CD8-positive, alpha-beta memory T cell (primary cell): Measurements from ENCODE around the gene CD9. TPM values are rescaled to one million over a fixed set of nuclear protein-coding genes. Genes with fewer than 3 reads are reported as not detected.
A peak's percentile ranks its signal among the peaks of the same experiment; 100 is the strongest.

Experiments
- CTCF ChIA-PET: fragments of 350-600 bp; sonication (Branson Sonifier 250); formaldehyde crosslinking; loops from one replicate; lab custom pipeline; 2021; ENCODE audit warnings: antibody characterized with exemption; lab: Charles Lee
- POLR2A ChIA-PET: fragments of 350-600 bp; sonication (Branson Sonifier 250); formaldehyde crosslinking; loops from one replicate; lab custom pipeline; 2021; ENCODE audit warnings: antibody characterized with exemption; lab: Charles Lee
- DNase-seq, 5 donors: peaks; one replicate each; pipeline versions ENCODE4 v3.0.0 to v3.0.0-alpha.2; 2020 to 2022; ENCODE audit warnings: mixed read lengths in 1 of 5
- H3K27ac ChIP-seq: one replicate; pipeline ENCODE4 v1.7.0; 2013; ENCODE audit warnings: low read depth, mild to moderate bottlenecking, low read length, moderate library complexity
- H3K27me3 ChIP-seq: 2 replicates; pipeline ENCODE4 v1.7.0; 2013; ENCODE audit warnings: low read length, mild to moderate bottlenecking; ENCODE audit not compliant: insufficient read depth, poor library complexity, severe bottlenecking
- H3K36me3 ChIP-seq: 2 replicates; pipeline ENCODE4 v1.7.0; 2013; ENCODE audit warnings: mild to moderate bottlenecking, low read length, moderate library complexity; ENCODE audit not compliant: insufficient read depth
- H3K4me1 ChIP-seq: 2 replicates; pipeline ENCODE4 v1.7.0; 2013; ENCODE audit warnings: mild to moderate bottlenecking, low read length, moderate library complexity; ENCODE audit not compliant: insufficient read depth
- H3K4me3 ChIP-seq: 2 replicates; pipeline ENCODE4 v1.7.0; 2013; ENCODE audit warnings: mild to moderate bottlenecking, low read length
- H3K9me3 ChIP-seq: 2 replicates; pipeline ENCODE4 v1.7.0; 2013; ENCODE audit warnings: mild to moderate bottlenecking, low read length
- H3K27ac Mint-ChIP-seq, 8 donors: one replicate each; pipeline ENCODE4 v1.8.0; 2020 to 2021; ENCODE audit warnings: mixed read lengths in 8 of 8, mild to moderate bottlenecking in 6 of 8, inconsistent platforms in 3 of 8, moderate library complexity in 3 of 8
- H3K27me3 Mint-ChIP-seq, 2 donors: one replicate each; pipeline ENCODE4 v1.8.0; 2020 to 2021; ENCODE audit warnings: mixed read lengths in 2 of 2, mild to moderate bottlenecking in 1 of 2, moderate library complexity in 1 of 2
- H3K36me3 Mint-ChIP-seq, 3 donors: one replicate each; pipeline ENCODE4 v1.8.0; 2020 to 2021; ENCODE audit warnings: mixed read lengths in 3 of 3, inconsistent platforms in 1 of 3, mild to moderate bottlenecking in 1 of 3
- H3K4me1 Mint-ChIP-seq, 3 donors: one replicate each; pipeline ENCODE4 v1.8.0; 2020 to 2021; ENCODE audit warnings: mixed read lengths in 3 of 3, inconsistent platforms in 1 of 3, mild to moderate bottlenecking in 1 of 3
- H3K4me3 Mint-ChIP-seq, 7 donors: one replicate each; pipeline ENCODE4 v1.8.0; 2020 to 2021; ENCODE audit warnings: mixed read lengths in 7 of 7, mild to moderate bottlenecking in 6 of 7, moderate library complexity in 4 of 7, inconsistent platforms in 2 of 7
- H3K9me3 Mint-ChIP-seq, 5 donors: one replicate each; pipeline ENCODE4 v1.8.0; 2020 to 2022; ENCODE audit warnings: mixed read lengths in 5 of 5, mild to moderate bottlenecking in 3 of 5, moderate library complexity in 2 of 5, inconsistent platforms in 1 of 5
- polyA plus RNA-seq: library from polyadenylated mRNA; unstranded; fragments of 300-500 nt; fragmentation: Illumina TruSeq; gene quantifications from one replicate; pipeline ENCODE4 v1.2.3, GENCODE V29; 2021
- total RNA-seq, 2 experiments: library from RNA; stranded (reverse); gene quantifications; one replicate each; pipeline ENCODE4 v1.2.3, GENCODE V29; 2021

The CD9 gene
- total and polyA plus RNA-seq, 3 experiments from 2014 or later, result 6.9 to 16.2 (median 13.5) TPM

DNA sequence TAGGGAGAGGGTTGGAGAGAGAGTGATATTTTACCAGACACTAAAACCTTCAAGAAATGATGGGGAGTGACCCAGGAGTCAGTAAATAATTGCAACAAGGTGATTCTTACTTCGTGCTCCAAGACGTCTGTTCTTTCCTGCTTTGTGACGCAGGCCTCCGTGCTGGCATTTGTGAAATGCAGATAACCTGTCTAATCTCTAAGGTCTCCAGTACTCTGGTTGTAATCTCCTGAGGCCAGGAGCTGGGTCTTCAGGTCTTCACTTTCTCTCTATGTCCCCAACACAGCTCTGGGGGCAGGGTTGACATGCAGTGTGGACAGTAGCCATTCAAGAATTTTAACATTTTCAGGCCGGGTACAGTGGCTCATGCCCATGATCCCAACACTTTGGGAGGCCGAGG, 53.1 kb downstream of the CD9 start:
- DNase-seq, result no peak

DNA sequence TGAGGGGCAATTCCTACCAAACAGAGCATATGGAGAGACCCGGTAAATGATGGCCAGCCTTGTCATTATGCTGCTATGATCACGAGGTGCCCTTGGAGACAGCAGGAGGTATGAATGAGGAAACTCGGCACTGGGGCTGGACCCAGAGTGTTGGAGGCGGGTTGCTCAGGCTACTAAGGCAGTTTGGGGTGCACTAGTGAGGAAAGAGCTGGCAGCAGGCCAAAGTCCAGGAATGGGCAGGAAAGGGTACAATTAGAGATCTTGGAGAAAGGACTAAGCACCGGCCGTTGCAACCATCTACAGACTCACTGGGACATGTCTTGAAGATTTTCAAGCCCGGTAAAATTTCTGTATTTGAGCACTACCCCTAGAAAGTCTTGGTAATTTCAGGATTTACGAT, 54.3 kb downstream of the CD9 start:
- H3K27me3 ChIP-seq, result no peaks in the 10 kb centered on the region
- no peaks in the 10 kb centered on the region for H3K36me3 ChIP-seq
- H3K27ac Mint-ChIP-seq, result no peak overlapping the region

More for the DNA sequence above, 53.1 kb downstream of the CD9 start:
- H3K27ac ChIP-seq, result no peak overlapping the region
- no peak overlapping the region for H3K27ac Mint-ChIP-seq
- H3K4me3 Mint-ChIP-seq, result no peak overlapping the region
- CTCF ChIA-PET, result no interaction called here
- no peaks in the 10 kb centered on the region for H3K36me3 Mint-ChIP-seq
- POLR2A ChIA-PET, result no interaction called here
- no peaks in the 10 kb centered on the region for H3K4me1 Mint-ChIP-seq
- no peaks in the 10 kb centered on the region for H3K4me1 ChIP-seq
- no peaks in the 10 kb centered on the region for H3K9me3 ChIP-seq
- no peaks in the 10 kb centered on the region for H3K9me3 Mint-ChIP-seq
- no peaks in the 10 kb centered on the region for H3K36me3 ChIP-seq
- no peak overlapping the region for H3K4me3 ChIP-seq
- H3K27me3 Mint-ChIP-seq, result peaks cover 12 to 35% of the 10 kb centered on the region in 2 donors
- H3K27me3 ChIP-seq, result no peaks in the 10 kb centered on the region

GRCh38 chr12:6257007-6257406, 56.8 kb downstream of the CD9 start:
- no peaks in the 10 kb centered on the region for H3K9me3 ChIP-seq
- no peaks in the 10 kb centered on the region for H3K9me3 Mint-ChIP-seq
- CTCF ChIA-PET, result no interaction called here
- no peaks in the 10 kb centered on the region for H3K4me1 ChIP-seq
- no peak overlapping the region for H3K27ac ChIP-seq
- H3K4me3 Mint-ChIP-seq, result no peak overlapping the region
- no peak overlapping the region for H3K27ac Mint-ChIP-seq
- H3K4me3 ChIP-seq, result no peak overlapping the region
- peaks cover 8 to 17% of the 10 kb centered on the region in 2 donors for H3K27me3 Mint-ChIP-seq
- POLR2A ChIA-PET, result no interaction called here
- no peaks in the 10 kb centered on the region for H3K27me3 ChIP-seq
- H3K36me3 Mint-ChIP-seq, result peaks cover 0 to 3% (median 0%) of the 10 kb centered on the region in 3 donors
- no peaks in the 10 kb centered on the region for H3K36me3 ChIP-seq
- no peaks in the 10 kb centered on the region for H3K4me1 Mint-ChIP-seq
- no peak for DNase-seq

More for the DNA sequence above, 54.3 kb downstream of the CD9 start:
- no peaks in the 10 kb centered on the region for H3K4me1 Mint-ChIP-seq
- ChIA-PET POLR2A (no interaction called here), CTCF (no interaction called here)
- H3K36me3 Mint-ChIP-seq, result no peaks in the 10 kb centered on the region
- peaks cover 12 to 27% of the 10 kb centered on the region in 2 donors for H3K27me3 Mint-ChIP-seq
- H3K4me3 Mint-ChIP-seq, result no peak overlapping the region
- Histone ChIP-seq H3K9me3 (no peaks in the 10 kb centered on the region), H3K27ac (no peak overlapping the region), H3K4me3 (no peak overlapping the region), H3K4me1 (no peaks in the 10 kb centered on the region)
- no peaks in the 10 kb centered on the region for H3K9me3 Mint-ChIP-seq
- DNase-seq, result no peak

GRCh38 chr12:6262211-6262610, 62.0 kb downstream of the CD9 start:
- Mint-ChIP-seq H3K9me3 (no peaks in the 10 kb centered on the region), H3K36me3 (peaks cover 0 to 3% (median 0%) of the 10 kb centered on the region in 3 donors), H3K4me3 (no peak overlapping the region), H3K4me1 (no peaks in the 10 kb centered on the region), H3K27ac (no peak overlapping the region), H3K27me3 (peaks cover 2 to 15% of the 10 kb centered on the region in 2 donors)
- Histone ChIP-seq H3K4me1 (no peaks in the 10 kb centered on the region), H3K36me3 (no peaks in the 10 kb centered on the region), H3K27me3 (no peaks in the 10 kb centered on the region), H3K9me3 (no peaks in the 10 kb centered on the region), H3K27ac (no peak overlapping the region), H3K4me3 (no peak overlapping the region)
- POLR2A ChIA-PET, result no interaction called here
- CTCF ChIA-PET, result interaction anchor here (1.7 kb wide), 1 partner anchor 67 kb away, joined by 5 read pairs; no protein-coding TSS in a partner anchor
- no peak for DNase-seq

DNA sequence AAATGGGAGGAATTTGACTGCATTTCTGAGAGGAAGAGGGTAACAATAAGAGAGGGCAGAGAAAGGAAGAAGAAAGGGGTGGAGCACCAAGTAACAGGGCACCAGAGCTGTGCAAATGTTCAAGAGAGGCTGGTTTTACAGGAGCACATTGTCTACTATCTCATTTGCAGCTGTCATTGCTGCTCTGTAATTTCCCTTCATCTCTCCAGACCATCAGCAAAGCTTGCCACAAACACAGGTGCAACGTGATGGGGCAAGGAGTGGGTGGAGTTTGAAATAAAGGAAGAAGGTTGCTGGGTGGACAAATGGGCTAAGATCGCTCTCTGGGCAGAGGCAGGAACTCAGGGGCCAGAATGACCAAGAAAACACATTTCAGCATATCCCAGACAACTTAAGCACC, 62.4 kb downstream of the CD9 start:
- Mint-ChIP-seq H3K27me3 (peaks cover 2 to 15% of the 10 kb centered on the region in 2 donors), H3K9me3 (no peaks in the 10 kb centered on the region), H3K27ac (no peak overlapping the region), H3K36me3 (peaks cover 0 to 3% (median 0%) of the 10 kb centered on the region in 3 donors), H3K4me3 (no peak overlapping the region), H3K4me1 (no peaks in the 10 kb centered on the region)
- no peaks in the 10 kb centered on the region for H3K4me1 ChIP-seq
- POLR2A ChIA-PET, result no interaction called here
- no peaks in the 10 kb centered on the region for H3K9me3 ChIP-seq
- DNase-seq, result no peak
- peak overlapping the region; percentile 12 for H3K27ac ChIP-seq
- H3K4me3 ChIP-seq, result no peak overlapping the region
- CTCF ChIA-PET, result interaction anchor here (1.7 kb wide), 1 partner anchor 67 kb away, joined by 5 read pairs; no protein-coding TSS in a partner anchor
- H3K36me3 ChIP-seq, result no peaks in the 10 kb centered on the region
- no peaks in the 10 kb centered on the region for H3K27me3 ChIP-seq

DNA sequence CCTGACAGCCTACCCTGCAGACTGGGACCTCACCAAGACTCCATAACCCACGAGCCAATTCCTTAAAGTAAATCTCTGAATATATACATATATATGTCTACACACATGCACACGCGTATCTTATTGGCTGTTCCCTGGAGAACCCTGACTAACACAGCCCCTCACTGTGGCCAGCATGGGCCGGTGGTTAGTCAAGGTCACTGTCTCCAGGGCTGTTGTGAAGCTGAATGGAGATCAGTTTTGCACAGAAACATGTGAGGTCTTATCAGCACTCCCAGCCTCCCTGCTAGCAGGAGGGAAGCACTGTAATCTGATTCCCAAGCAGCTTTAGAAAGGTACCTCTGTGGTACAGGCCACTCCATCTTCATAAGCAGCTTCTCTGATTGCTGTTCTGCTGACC, 63.7 kb downstream of the CD9 start:
- Histone ChIP-seq H3K27me3 (no peaks in the 10 kb centered on the region), H3K4me3 (no peak overlapping the region), H3K9me3 (no peaks in the 10 kb centered on the region), H3K36me3 (no peaks in the 10 kb centered on the region), H3K27ac (no peak overlapping the region), H3K4me1 (no peaks in the 10 kb centered on the region)
- Mint-ChIP-seq H3K27me3 (peaks cover 2 to 15% of the 10 kb centered on the region in 2 donors), H3K9me3 (no peaks in the 10 kb centered on the region), H3K27ac (no peak overlapping the region), H3K4me1 (no peaks in the 10 kb centered on the region), H3K36me3 (peaks cover 0 to 3% (median 0%) of the 10 kb centered on the region in 3 donors), H3K4me3 (no peak overlapping the region)
- no peak for DNase-seq
- ChIA-PET POLR2A (no interaction called here), CTCF (interaction anchor here (0.5 to 1.7 kb wide), 2 partner anchors 68 to 192 kb away, joined by 3 to 5 read pairs; no protein-coding TSS in a partner anchor)

DNA sequence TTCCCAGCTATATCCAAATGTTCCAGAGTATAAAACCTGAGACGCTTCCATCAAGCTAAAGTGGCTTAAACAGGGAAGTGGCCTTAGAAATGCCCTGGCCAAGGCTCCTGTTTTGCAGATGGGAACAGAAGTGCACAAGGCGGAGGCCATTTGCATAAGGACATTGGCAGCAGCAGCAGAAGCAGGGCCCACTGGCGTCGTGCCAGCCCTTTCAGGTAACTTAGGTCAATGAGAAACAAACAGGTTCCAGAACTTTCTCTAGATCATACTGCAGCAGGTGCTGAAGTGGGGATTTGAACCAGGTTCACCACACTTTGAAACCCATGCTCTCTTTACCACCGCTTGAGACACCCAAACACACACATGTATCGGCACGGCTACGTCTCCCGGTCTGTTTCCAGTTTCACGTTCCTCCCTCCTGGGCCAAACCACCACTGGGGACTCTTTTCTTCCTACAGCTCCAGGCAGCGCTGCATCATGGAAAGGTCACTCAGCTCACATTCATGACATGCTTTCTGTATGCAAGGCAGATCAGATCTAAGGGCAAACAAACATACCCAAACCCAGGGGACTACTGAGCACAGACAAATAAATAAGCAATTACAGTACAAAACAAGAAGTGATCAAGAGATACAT, 64.3 kb downstream of the CD9 start:
- H3K36me3 ChIP-seq, result no peaks in the 10 kb centered on the region
- ChIA-PET POLR2A (no interaction called here), CTCF (interaction anchor here (0.5 kb wide), 1 partner anchor 192 kb away, joined by 3 read pairs; no protein-coding TSS in a partner anchor)
- no peaks in the 10 kb centered on the region for H3K4me1 ChIP-seq
- no peak overlapping the region for H3K27ac ChIP-seq
- Mint-ChIP-seq H3K27ac (no peak overlapping the region), H3K36me3 (peaks cover 0 to 3% (median 0%) of the 10 kb centered on the region in 3 donors), H3K4me1 (no peaks in the 10 kb centered on the region), H3K27me3 (peaks cover 2 to 15% of the 10 kb centered on the region in 2 donors), H3K4me3 (no peak overlapping the region), H3K9me3 (no peaks in the 10 kb centered on the region)
- H3K4me3 ChIP-seq, result no peak overlapping the region
- no peaks in the 10 kb centered on the region for H3K27me3 ChIP-seq
- H3K9me3 ChIP-seq, result no peaks in the 10 kb centered on the region
- DNase-seq, result no peak

DNA sequence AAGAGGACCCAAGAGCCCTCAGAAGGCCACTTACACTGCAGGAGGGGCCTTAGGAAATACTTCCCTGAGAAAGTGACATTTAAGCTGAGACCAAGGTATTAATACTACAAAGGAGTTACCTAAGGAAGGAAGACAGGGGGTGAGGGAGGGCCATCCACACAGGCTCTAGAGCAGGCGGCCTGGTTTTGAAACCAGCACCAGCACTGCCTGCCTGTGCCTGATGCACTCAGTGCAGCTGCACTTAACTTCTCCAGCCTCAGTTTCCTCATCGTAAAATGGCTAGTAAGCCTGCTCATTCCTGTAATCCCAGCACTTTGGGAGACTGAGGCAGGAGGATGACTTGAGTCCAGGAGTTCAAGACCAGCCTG, 64.8 kb downstream of the CD9 start:
- Mint-ChIP-seq H3K36me3 (peaks cover 0 to 3% (median 0%) of the 10 kb centered on the region in 3 donors), H3K4me1 (no peaks in the 10 kb centered on the region), H3K4me3 (no peak overlapping the region), H3K9me3 (no peaks in the 10 kb centered on the region), H3K27me3 (peaks cover 0 to 15% of the 10 kb centered on the region in 2 donors), H3K27ac (no peak overlapping the region)
- no peak for DNase-seq
- Histone ChIP-seq H3K4me1 (no peaks in the 10 kb centered on the region), H3K9me3 (no peaks in the 10 kb centered on the region), H3K4me3 (no peak overlapping the region), H3K27me3 (no peaks in the 10 kb centered on the region), H3K36me3 (no peaks in the 10 kb centered on the region), H3K27ac (no peak overlapping the region)
- CTCF ChIA-PET, result no interaction called here
- POLR2A ChIA-PET, result no interaction called here
